ENCODE data around the gene MT4. TPM values are rescaled to one million over a fixed set of nuclear protein-coding genes. Genes with fewer than 3 reads are reported as not detected.

MT4 gene
- total and polyA plus RNA-seq, 2 of the 4 experiments (the other 2 are of a cell fraction) = not detected

GRCh38 chr16:56576585-56577299, 11.9 kb downstream of the MT4 start:
- H4K8ac ChIP-seq (ENCODE audit: low read depth in 2 of 2, low read length in 2 of 2) = no peak overlapping the region
- H2BK20ac ChIP-seq (ENCODE audit: low read depth, low read length) = no peak overlapping the region
- H3K9ac ChIP-seq (ENCODE audit: low read depth, low read length) = no peak overlapping the region
- in situ Hi-C loops (cut with MboI; ENCODE audit: low sequenced_read_pairs) (loop anchor here (5.0 kb wide), 1 partner anchor 126 kb away; no protein-coding TSS in a partner anchor), dilution Hi-C loops (cut with HindIII; ENCODE audit: low sequenced_read_pairs, unreplicated experiment) (no loop called here), intact Hi-C loops (cut with micrococcal nuclease) (loop anchor here (1.0 kb wide), 1 partner anchor 126 kb away; no protein-coding TSS in a partner anchor)
- no peak overlapping the region for H3K56ac ChIP-seq (ENCODE audit: extremely low read depth, insufficient read depth, low read length)
- H2BK15ac ChIP-seq (ENCODE audit: low read depth, low read length) = no peak overlapping the region
- H3K4me1 ChIP-seq (ENCODE audit: control insufficient read depth, insufficient read depth, low read length) = no peaks in the 10 kb centered on the region
- no peaks in the 10 kb centered on the region for H3K9me3 ChIP-seq (ENCODE audit: control insufficient read depth, insufficient read depth, low read length)
- peaks cover 8% of the 10 kb centered on the region for H3K27me3 ChIP-seq (ENCODE audit: control insufficient read depth, insufficient read depth, low read length)
- no peak overlapping the region for H3K14ac ChIP-seq (replicated peaks; ENCODE audit: low read depth, low read length)
- H2AK5ac ChIP-seq (ENCODE audit: low read depth, low read length) = no peak overlapping the region
- BruUV-seq (replicated peaks) = no TSS peak
- H3K27ac ChIP-seq (ENCODE audit: insufficient read depth, low read length) = no peak overlapping the region
- peak overlapping the region; percentile 78 for H2AFZ ChIP-seq (replicated peaks; ENCODE audit: low read length, poor library complexity)
- no peak overlapping the region for H4K91ac ChIP-seq (ENCODE audit: insufficient read depth, low read depth, low read length)
- no peaks in the 10 kb centered on the region for H3K79me1 ChIP-seq (ENCODE audit: low read depth in 1 of 2, low read length in 2 of 2)
- no peaks in the 10 kb centered on the region for H4K20me1 ChIP-seq (ENCODE audit: insufficient read depth, low read length)
- no peak overlapping the region for H3K4me3 ChIP-seq (ENCODE audit: insufficient read depth, low read depth, low read length)
- H4K5ac ChIP-seq (ENCODE audit: low read depth, low read length) = no peak overlapping the region
- 11% methylated on average over 7 of the region's 8 CpGs; no CpG with 5 or more reads in 1 of the 2 experiments for WGBS, 2 experiments (ENCODE audit: extremely low coverage in 2 of 2, insufficient read length in 1 of 2)
- H3K36me3 ChIP-seq (ENCODE audit: control insufficient read depth, insufficient read depth, low read length) = no peaks in the 10 kb centered on the region
- POLR2A ChIA-PET (ENCODE audit: unreplicated experiment) = no interaction called here
- DNase-seq (peak; percentile 47), ATAC-seq (ENCODE audit: low read depth) (peak; percentile 80)
- CTCF ChIA-PET = interaction anchor here (1.2 to 1.9 kb wide), 3 partner anchors 16 to 125 kb away, joined by 3 to 12 read pairs (median 3); no protein-coding TSS in a partner anchor
- no peak overlapping the region for H3K23ac ChIP-seq (ENCODE audit: low read depth, low read length)
- no peak overlapping the region; the same call in 1 of the 2 replicates for H3K4ac ChIP-seq (ENCODE audit: low read depth, low read length)
- no peak overlapping the region for H2BK120ac ChIP-seq (ENCODE audit: low read depth, low read length)
- H3K4me2 ChIP-seq (ENCODE audit: low read depth, low read length) = no peak overlapping the region
- H3K9me1 ChIP-seq (ENCODE audit: insufficient read depth, low read length) = no peaks in the 10 kb centered on the region
- no peak overlapping the region for H2BK5ac ChIP-seq (ENCODE audit: low read depth, low read length, poor library complexity, severe bottlenecking)
- no peak overlapping the region for H3K18ac ChIP-seq (ENCODE audit: low read depth, low read length)
- no peak overlapping the region for H2AK9ac ChIP-seq (replicated peaks; ENCODE audit: low read depth, low read length, poor library complexity)
- TF ChIP-seq SMC3 (IDR thresholded peaks at IDR 0.05; ENCODE audit: low read depth, low read length) = peak; percentile 80
- peak; percentile 32; the same call in 1 of the 2 replicates for TF ChIP-seq POLR2A (IDR thresholded peaks at IDR 0.05; ENCODE audit: low read depth, low read length)
- no peak for TF ChIP-seq RCOR1 (IDR thresholded peaks at IDR 0.05; ENCODE audit: insufficient replicate concordance, low read length)
- TF ChIP-seq CTCF (conservative IDR thresholded peaks at IDR 0.05; ENCODE audit: low read depth, low read length) = peak; percentile 83
- TF ChIP-seq MAZ (IDR thresholded peaks at IDR 0.05; ENCODE audit: borderline replicate concordance, low read depth, low read length) = peak; percentile 26; the same call in 1 of the 2 replicates
- no peak for TF ChIP-seq BHLHE40 (IDR thresholded peaks at IDR 0.05; ENCODE audit: low read depth, low read length)
- no peak for TF ChIP-seq NFE2L2 (IDR thresholded peaks at IDR 0.05; ENCODE audit: low read depth, low read length)
- TF ChIP-seq RAD21 (IDR thresholded peaks at IDR 0.05; ENCODE audit: low read length) = peak; percentile 93
- TF ChIP-seq FOS (IDR thresholded peaks at IDR 0.05; ENCODE audit: low read depth, low read length) = no peak
- TF ChIP-seq CHD1 (IDR thresholded peaks at IDR 0.05; ENCODE audit: low read depth, low read length) = no peak
- TF ChIP-seq ELK1 (IDR thresholded peaks at IDR 0.05; ENCODE audit: borderline replicate concordance, low read depth, low read length) = no peak
- TF ChIP-seq MXI1 (IDR thresholded peaks at IDR 0.05; ENCODE audit: borderline replicate concordance, low read depth, low read length) = no peak
- no peak for TF ChIP-seq USF2 (IDR thresholded peaks at IDR 0.05; ENCODE audit: low read depth, low read length)
- 0 out of 2 replicates have a peak, but pooled peaks have one; percentile 6 for TF ChIP-seq MAFK (IDR thresholded peaks at IDR 0.05; ENCODE audit: low read depth, low read length)
- no peak for TF ChIP-seq RFX5 (IDR thresholded peaks at IDR 0.05; ENCODE audit: low read depth, low read length)

Measured in IMR-90 (cell line).